Neuronal stem cell (in vitro differentiated cells): ENCODE data around the gene RNASE3.

Experiments
- DNase-seq: peaks from one replicate; pipeline ENCODE4 v3.0.0-alpha.2; 2013; ENCODE audit warnings: low spot score
- H2AFZ ChIP-seq: one replicate; pipeline ENCODE4 v1.6.1; 2013; ENCODE audit warnings: mild to moderate bottlenecking, low read length, inconsistent platforms
- H2AK5ac ChIP-seq: 2 replicates; pipeline ENCODE4 v1.6.1; 2013; ENCODE audit warnings: low read depth, mild to moderate bottlenecking, inconsistent platforms, low read length, moderate library complexity, mixed read lengths
- H2BK120ac ChIP-seq: 2 replicates; pipeline ENCODE4 v1.6.1; 2013; ENCODE audit warnings: low read depth, mild to moderate bottlenecking, inconsistent platforms, low read length, moderate library complexity, mixed read lengths
- H2BK12ac ChIP-seq: one replicate; pipeline ENCODE4 v1.6.1; 2013; ENCODE audit warnings: low read length, inconsistent platforms
- H2BK15ac ChIP-seq: 2 replicates; pipeline ENCODE4 v1.6.1; 2013; ENCODE audit warnings: mild to moderate bottlenecking, low read length, inconsistent platforms, mixed read lengths
- H2BK5ac ChIP-seq: one replicate; pipeline ENCODE4 v1.6.1; 2013; ENCODE audit warnings: inconsistent platforms, mild to moderate bottlenecking, low read length, moderate library complexity
- H3K14ac ChIP-seq: one replicate; pipeline ENCODE4 v1.6.1; 2013; ENCODE audit warnings: low read length, inconsistent platforms
- H3K18ac ChIP-seq: 2 replicates; pipeline ENCODE4 v1.6.1; 2013; ENCODE audit warnings: low read length, inconsistent platforms
- H3K23ac ChIP-seq: 2 replicates; pipeline ENCODE4 v1.6.1; 2013; ENCODE audit warnings: low read depth, mild to moderate bottlenecking, mixed read lengths, low read length, inconsistent platforms; ENCODE audit not compliant: poor library complexity
- H3K27ac ChIP-seq: replicated peaks from 3 replicates; pipeline ENCODE4 v1.5.1; 2013; ENCODE audit warnings: low read length, inconsistent platforms
- H3K27me3 ChIP-seq, 3 experiments: 2 replicates each; pipeline ENCODE4 v1.6.1; 2013; ENCODE audit warnings: low read length in 3 of 3, mild to moderate bottlenecking in 2 of 3, inconsistent platforms in 1 of 3, low read depth in 1 of 3, mixed read lengths in 1 of 3, moderate library complexity in 1 of 3; ENCODE audit not compliant: control insufficient read depth in 3 of 3, insufficient read depth in 3 of 3
- H3K36me3 ChIP-seq, 2 donors: replicated peaks in 1 of 2; 2 replicates each; pipeline ENCODE4 v1.6.1; 2013; ENCODE audit warnings: low read length in 2 of 2; ENCODE audit not compliant: control insufficient read depth in 2 of 2, insufficient read depth in 2 of 2
- H3K4ac ChIP-seq: 2 replicates; pipeline ENCODE4 v1.6.1; 2013; ENCODE audit warnings: inconsistent platforms, mild to moderate bottlenecking, low read length, moderate library complexity
- H3K4me1 ChIP-seq, 2 donors: 1 replicate in 1 of 2; 2 replicates in 1 of 2; pipeline ENCODE4 v1.6.1; 2013; ENCODE audit warnings: low read length in 2 of 2, low read depth in 1 of 2; ENCODE audit not compliant: control insufficient read depth in 2 of 2, insufficient read depth in 1 of 2
- H3K4me2 ChIP-seq: one replicate; pipeline ENCODE4 v1.6.1; 2013; ENCODE audit warnings: mild to moderate bottlenecking, low read length, inconsistent platforms; ENCODE audit not compliant: insufficient read depth, poor library complexity, severe bottlenecking
- H3K4me3 ChIP-seq, 2 donors: 2 replicates each; pipeline ENCODE4 v1.5.1; 2013; ENCODE audit warnings: low read length in 2 of 2, mild to moderate bottlenecking in 2 of 2, inconsistent platforms in 1 of 2, moderate library complexity in 1 of 2
- H3K79me1 ChIP-seq: one replicate; pipeline ENCODE4 v1.6.1; 2013; ENCODE audit warnings: low read depth, mild to moderate bottlenecking, inconsistent platforms, low read length, moderate library complexity
- H3K9ac ChIP-seq: one replicate; pipeline ENCODE4 v1.6.1; 2013; ENCODE audit warnings: mild to moderate bottlenecking, low read depth, low read length, inconsistent platforms; ENCODE audit not compliant: poor library complexity
- H3K9me3 ChIP-seq, 2 donors: replicated peaks in 1 of 2; 2 replicates each; pipeline versions ENCODE3 to v1.6.1; 2013; ENCODE audit warnings: low read length in 2 of 2, mild to moderate bottlenecking in 2 of 2, inconsistent platforms in 1 of 2, low read depth in 1 of 2, mixed read lengths in 1 of 2, moderate library complexity in 1 of 2; ENCODE audit not compliant: control insufficient read depth in 2 of 2, insufficient read depth in 1 of 2
- H4K8ac ChIP-seq: one replicate; pipeline ENCODE4 v1.6.1; 2013; ENCODE audit warnings: low read depth, mild to moderate bottlenecking, inconsistent platforms, low read length, moderate library complexity
- H4K91ac ChIP-seq: one replicate; pipeline ENCODE4 v1.6.1; 2013; ENCODE audit warnings: low read length, low read depth, mild to moderate bottlenecking, inconsistent platforms; ENCODE audit not compliant: poor library complexity
- WGBS, 2 donors: extraction: QIAGEN DNeasy Blood & Tissue Kit; methylation state at CpG; one replicate each; pipeline ENCODE4 v1.1.7; 2013; ENCODE audit warnings: missing lambda C conversion rate in 2 of 2, mixed read lengths in 1 of 2; ENCODE audit not compliant: insufficient read length in 2 of 2, insufficient replicate concordance in 1 of 2; ENCODE audit errors: extremely low coverage in 2 of 2; 5-methylcytosine and 5-hydroxymethylcytosine counted together

RNASE3 gene

GRCh38 chr14:20853042-20853441 lies 38.1 kb upstream of the RNASE3 start:
- H3K4me3 ChIP-seq, result no peak overlapping the region
- peaks cover 2 to 13% of the 10 kb centered on the region in 2 donors for H3K4me1 ChIP-seq
- WGBS, 2 donors, result no CpG with 5 or more reads among the region's 4 CpGs
- H3K9me3 ChIP-seq, result no peaks in the 10 kb centered on the region
- no peak overlapping the region for H3K9ac ChIP-seq
- H2AK5ac ChIP-seq, result no peak overlapping the region
- no peak overlapping the region for H4K91ac ChIP-seq
- no peaks in the 10 kb centered on the region for H3K36me3 ChIP-seq
- no peak overlapping the region for H3K4ac ChIP-seq
- no peak overlapping the region for H3K14ac ChIP-seq
- H2BK5ac ChIP-seq, result no peak overlapping the region
- H4K8ac ChIP-seq, result no peak overlapping the region
- H3K18ac ChIP-seq, result no peak overlapping the region
- DNase-seq, result no peak
- H3K27ac ChIP-seq, result no peak overlapping the region
- H3K23ac ChIP-seq, result no peak overlapping the region
- no peak overlapping the region for H2BK15ac ChIP-seq
- H3K79me1 ChIP-seq, result no peaks in the 10 kb centered on the region
- peaks cover 0 to 3% (median 0%) of the 10 kb centered on the region in 3 experiments for H3K27me3 ChIP-seq
- H2BK12ac ChIP-seq, result no peak overlapping the region
- no peak overlapping the region for H2BK120ac ChIP-seq
- no peak overlapping the region for H3K4me2 ChIP-seq
- no peak overlapping the region for H2AFZ ChIP-seq

- Histone ChIP-seq H3K14ac (no peak overlapping the region), H2BK15ac (no peak overlapping the region), H4K8ac (no peak overlapping the region), H4K91ac (no peak overlapping the region), H3K27ac (no peak overlapping the region), H3K79me1 (no peaks in the 10 kb centered on the region), H3K9ac (no peak overlapping the region), H3K18ac (no peak overlapping the region), H3K4me2 (no peak overlapping the region), H2AFZ (peak overlapping the region; percentile 40), H3K27me3 (peaks cover 0 to 3% (median 2%) of the 10 kb centered on the region in 3 experiments), H3K36me3 (no peaks in the 10 kb centered on the region), H3K4me3 (no peak overlapping the region), H2BK5ac (no peak overlapping the region), H2BK12ac (no peak overlapping the region), H3K4ac (no peak overlapping the region), H3K4me1 (peaks cover 0 to 2% of the 10 kb centered on the region in 2 donors), H2AK5ac (no peak overlapping the region), H2BK120ac (no peak overlapping the region), H3K23ac (no peak overlapping the region), H3K9me3 (no peaks in the 10 kb centered on the region)
- no CpG with 5 or more reads among the region's 8 CpGs for WGBS, 2 donors
- peak; percentile 43 for DNase-seq
Measured at GRCh38 chr14:20855652-20856291, 35.4 kb upstream of the RNASE3 start.

- no peak overlapping the region for H2AK5ac ChIP-seq
- H3K9me3 ChIP-seq, result no peaks in the 10 kb centered on the region
- no peak overlapping the region for H3K4ac ChIP-seq
- no peak overlapping the region for H4K91ac ChIP-seq
- H4K8ac ChIP-seq, result no peak overlapping the region
- no peak overlapping the region for H3K18ac ChIP-seq
- H2AFZ ChIP-seq, result peak overlapping the region; percentile 42
- H3K27me3 ChIP-seq, result peaks cover 0 to 3% (median 2%) of the 10 kb centered on the region in 3 experiments
- H2BK12ac ChIP-seq, result no peak overlapping the region
- no peak overlapping the region for H2BK5ac ChIP-seq
- no peaks in the 10 kb centered on the region for H3K36me3 ChIP-seq
- no peak overlapping the region for H3K4me2 ChIP-seq
- no peak overlapping the region for H3K4me3 ChIP-seq
- H2BK15ac ChIP-seq, result no peak overlapping the region
- DNase-seq, result no peak
- H3K14ac ChIP-seq, result no peak overlapping the region
- H3K9ac ChIP-seq, result no peak overlapping the region
- no peak overlapping the region for H3K27ac ChIP-seq
- no peak overlapping the region for H2BK120ac ChIP-seq
- H3K79me1 ChIP-seq, result no peaks in the 10 kb centered on the region
- no peak overlapping the region for H3K23ac ChIP-seq
- H3K4me1 ChIP-seq, result peaks cover 0 to 2% of the 10 kb centered on the region in 2 donors
Measured at GRCh38 chr14:20857207-20857606, 34.0 kb upstream of the RNASE3 start.

GRCh38 chr14:20857630-20858261 lies 33.4 kb upstream of the RNASE3 start:
- no peak overlapping the region for H3K27ac ChIP-seq
- no peaks in the 10 kb centered on the region for H3K79me1 ChIP-seq
- no peak overlapping the region for H2AK5ac ChIP-seq
- no peak overlapping the region for H3K4me2 ChIP-seq
- no peak overlapping the region for H3K14ac ChIP-seq
- no peak overlapping the region for H3K18ac ChIP-seq
- no peak overlapping the region for H3K4ac ChIP-seq
- no peak overlapping the region for H3K4me3 ChIP-seq
- H2BK12ac ChIP-seq, result no peak overlapping the region
- peaks cover 0 to 3% (median 2%) of the 10 kb centered on the region in 3 experiments for H3K27me3 ChIP-seq
- H3K23ac ChIP-seq, result no peak overlapping the region
- H2BK120ac ChIP-seq, result no peak overlapping the region
- H2BK15ac ChIP-seq, result no peak overlapping the region
- H4K8ac ChIP-seq, result peak overlapping the region; percentile 21
- H3K36me3 ChIP-seq, result no peaks in the 10 kb centered on the region
- WGBS, 2 donors, result no CpG with 5 or more reads among the region's 14 CpGs
- no peak overlapping the region for H4K91ac ChIP-seq
- no peak overlapping the region for H3K9ac ChIP-seq
- peak overlapping the region; percentile 42 for H2AFZ ChIP-seq
- H3K4me1 ChIP-seq, result peaks cover 0 to 2% of the 10 kb centered on the region in 2 donors
- DNase-seq, result peak; percentile 56
- H2BK5ac ChIP-seq, result no peak overlapping the region
- no peaks in the 10 kb centered on the region for H3K9me3 ChIP-seq
